H1 (cell line): ENCODE measurements around the gene SURF2. TPM values are rescaled to one million over a fixed set of nuclear protein-coding genes. Genes with fewer than 3 reads are reported as not detected.
A peak's percentile ranks its signal among the peaks of the same experiment; 100 is the strongest.

Source experiments
- RAD21 ChIP-seq, 2 experiments: IDR thresholded peaks in 1 of 2; conservative IDR thresholded peaks in 1 of 2; 2 replicates each; pipeline ENCODE4 v1.6.1; 2011; ENCODE audit warnings: low read depth in 2 of 2, low read length in 2 of 2, improper control_type of control experiment in 1 of 2, inconsistent platforms in 1 of 2, mild to moderate bottlenecking in 1 of 2, moderate library complexity in 1 of 2
- polyA plus RNA-seq, 7 experiments: library from polyadenylated mRNA; depleted of rRNA in 3 of 7; stranded (reverse) in 5 of 7; unstranded in 2 of 7; fragments of >200 nt in 5 of 7; fragments of 200-250 nt in 2 of 7; gene quantifications; 1 replicate in 5 of 7; 2 replicates in 1 of 7; 4 replicates in 1 of 7; pipeline versions ENCODE4 v1.2.1 to v1.2.3, GENCODE V29; 2011 to 2013; ENCODE audit warnings: missing spikeins in 2 of 7, mixed read lengths in 2 of 7
- total RNA-seq: library from RNA; stranded (reverse); fragmentation: NEBNext Ultra II Directional; extraction: Animal tissue kit (Norgen Biotek cat#: 25700); gene quantifications from 2 replicates; pipeline ENCODE4 v1.2.1, GENCODE V29; 2021

Gene SURF2
- total and polyA plus RNA-seq, 2 of the 8 experiments (the other 6 are each of a cell fraction or from before 2014, with no cell fraction given): 36.6 to 37.7 TPM

GRCh38 chr9:133406480-133407307, 50.3 kb downstream of the SURF2 start (continued):
- peak; percentile 55 to 60 for TF ChIP-seq RAD21 (IDR thresholded peaks at IDR 0.05 in 1 of 2, conservative IDR thresholded peaks at IDR 0.05 in 1 of 2; ENCODE audit: low read depth in 2 of 2, low read length in 2 of 2)
